SU-DHL-6 (cell line): ENCODE measurements around the gene SPTLC2.
"Not testable (repeated sequence)": the region's sequence is repeated elsewhere in the genome, so short reads cannot be mapped to it uniquely, and the experiment has no call there.

Experiments used
- H2AFZ ChIP-seq: fragments of 200-600 bp; sonication (generic); 2 replicates; pipeline ENCODE4 v1.6.1; 2014; ENCODE audit warnings: low read depth, mild to moderate bottlenecking, moderate library complexity, mixed read lengths, antibody characterized with exemption, low read length; ENCODE audit not compliant: severe bottlenecking
- H3F3A ChIP-seq: fragments of 200-600 bp; shearing (Covaris generic); 2 replicates; pipeline ENCODE4 v1.6.0; 2016; ENCODE audit warnings: antibody characterized with exemption, mild to moderate bottlenecking; ENCODE audit not compliant: insufficient read depth
- H3K27ac ChIP-seq: fragments of 200-600 bp; sonication (generic); 2 replicates; pipeline ENCODE4 v1.5.1; 2016; ENCODE audit warnings: low read depth, mild to moderate bottlenecking, low read length, moderate library complexity, mixed read lengths
- H3K27me3 ChIP-seq: fragments of 200-600 bp; sonication (generic), shearing (Covaris generic); 2 replicates; pipeline ENCODE4 v1.6.0; 2014; ENCODE audit warnings: mild to moderate bottlenecking, low read length
- H3K36me3 ChIP-seq: fragments of 200-600 bp; sonication (generic); 2 replicates; pipeline ENCODE4 v1.6.1; 2014; ENCODE audit warnings: mild to moderate bottlenecking, low read length, mixed read lengths
- H3K4me2 ChIP-seq: fragments of 300-600, 200-600 bp; shearing (Covaris generic), sonication (generic); 2 replicates; pipeline ENCODE4 v1.6.0; 2014; ENCODE audit warnings: low read length, low read depth, mild to moderate bottlenecking; ENCODE audit not compliant: poor library complexity, severe bottlenecking
- H3K4me3 ChIP-seq: fragments of 200-600 bp; sonication (generic); 2 replicates; pipeline ENCODE4 v1.5.1; 2014; ENCODE audit warnings: antibody characterized with exemption, low read length, mild to moderate bottlenecking, mixed read lengths; ENCODE audit not compliant: insufficient read depth, poor library complexity, severe bottlenecking
- H3K79me2 ChIP-seq: fragments of 200-600 bp; sonication (generic); 2 replicates; pipeline ENCODE4 v1.6.1; 2014; ENCODE audit warnings: mild to moderate bottlenecking, low read length, moderate library complexity; ENCODE audit not compliant: insufficient read depth
- H3K9ac ChIP-seq: fragments of 200-600 bp; sonication (generic); 2 replicates; pipeline ENCODE4 v1.7.0; 2014; ENCODE audit warnings: mild to moderate bottlenecking, low read length
- H3K9me2 ChIP-seq: fragments of 200-600 bp; sonication (generic); replicated peaks from 2 replicates; pipeline ENCODE4 v1.6.1; 2014; ENCODE audit warnings: low read length; ENCODE audit not compliant: insufficient read depth
- H3K9me3 ChIP-seq: fragments of 200-600 bp; sonication (generic); 2 replicates; pipeline ENCODE4 v1.6.1; 2014; ENCODE audit warnings: low read length, mixed read lengths; ENCODE audit not compliant: insufficient read depth
- H4K20me1 ChIP-seq: fragments of 200-600 bp; sonication (generic); 2 replicates; pipeline ENCODE4 v1.6.1; 2014; ENCODE audit warnings: low read depth, mild to moderate bottlenecking, antibody characterized with exemption, low read length, moderate library complexity, mixed read lengths
- CTCF ChIP-seq: fragments of 200-600 bp; sonication (generic); IDR thresholded peaks from one replicate; pipeline ENCODE4 v1.5.1; 2017; ENCODE audit warnings: antibody characterized with exemption, mild to moderate bottlenecking, low read length, moderate library complexity; ENCODE audit not compliant: insufficient read depth, poor library complexity, severe bottlenecking
- EZH2phosphoT487 ChIP-seq: fragments of 200-600 bp; sonication (generic), shearing (Covaris generic); conservative IDR thresholded peaks from 2 replicates; pipeline ENCODE4 v1.6.1; 2018; ENCODE audit warnings: mild to moderate bottlenecking, antibody characterized with exemption, low read length, moderate library complexity, mixed read lengths

SPTLC2 gene

GRCh38 chr14:77641534-77642341 is 25.3 kb upstream of the SPTLC2 start:
- Histone ChIP-seq H2AFZ (peak overlapping the region; percentile 46), H3K27me3 (no peaks in the 10 kb centered on the region), H3K79me2 (no peaks in the 10 kb centered on the region), H3K4me3 (no peak overlapping the region), H3K9me2 (no peaks in the 10 kb centered on the region), H3F3A (no peaks in the 10 kb centered on the region), H3K36me3 (no peaks in the 10 kb centered on the region), H3K9me3 (no peaks in the 10 kb centered on the region), H3K4me2 (peak overlapping the region; percentile 15), H3K27ac (no peak overlapping the region), H4K20me1 (no peaks in the 10 kb centered on the region), H3K9ac (no peak overlapping the region)
- no peak for TF ChIP-seq CTCF
- TF ChIP-seq EZH2phosphoT487 = no peak

- H3K36me3 ChIP-seq = no peaks in the 10 kb centered on the region
- no peaks in the 10 kb centered on the region for H3K79me2 ChIP-seq
- no peaks in the 10 kb centered on the region for H3F3A ChIP-seq
- no peak overlapping the region for H3K9ac ChIP-seq
- H3K27ac ChIP-seq = no peak overlapping the region
- peak overlapping the region; percentile 15 for H3K4me2 ChIP-seq
- H4K20me1 ChIP-seq = no peaks in the 10 kb centered on the region
- no peak for TF ChIP-seq EZH2phosphoT487
- no peak for TF ChIP-seq CTCF
- peak overlapping the region; percentile 46 for H2AFZ ChIP-seq
- H3K4me3 ChIP-seq = no peak overlapping the region
- no peaks in the 10 kb centered on the region for H3K27me3 ChIP-seq
- no peaks in the 10 kb centered on the region for H3K9me2 ChIP-seq
- H3K9me3 ChIP-seq = no peaks in the 10 kb centered on the region
Observed at GRCh38 chr14:77640756-77641533, 24.5 kb upstream of the SPTLC2 start.

- Histone ChIP-seq H2AFZ (no peak overlapping the region), H3K9me2 (no peaks in the 10 kb centered on the region), H3K4me3 (no peak overlapping the region), H3K9me3 (peaks cover 6% of the 10 kb centered on the region; the same call in 1 of the 2 replicates), H3K27ac (no peak overlapping the region), H3K79me2 (no peaks in the 10 kb centered on the region), H3K9ac (no peak overlapping the region), H3K36me3 (no peaks in the 10 kb centered on the region), H4K20me1 (no peaks in the 10 kb centered on the region), H3K4me2 (no peak overlapping the region), H3F3A (no peaks in the 10 kb centered on the region), H3K27me3 (no peaks in the 10 kb centered on the region)
- no peak for TF ChIP-seq EZH2phosphoT487
Observed at GRCh38 chr14:77638771-77639171, 22.3 kb upstream of the SPTLC2 start.

GRCh38 chr14:77635869-77636268 is 19.4 kb upstream of the SPTLC2 start:
- not testable (repeated sequence) for H3K36me3 ChIP-seq, H3K9me2 ChIP-seq, H3K4me2 ChIP-seq, H3K79me2 ChIP-seq, H2AFZ ChIP-seq, H3F3A ChIP-seq, H3K27ac ChIP-seq, H3K27me3 ChIP-seq, H4K20me1 ChIP-seq, H3K9ac ChIP-seq, H3K4me3 ChIP-seq
- H3K9me3 ChIP-seq = peaks cover 23% of the 10 kb centered on the region; the same call in 1 of the 2 replicates

- not testable (repeated sequence) for H3K27me3 ChIP-seq, H2AFZ ChIP-seq, H3K27ac ChIP-seq, H3K4me3 ChIP-seq, H3F3A ChIP-seq, H3K36me3 ChIP-seq, H3K9me2 ChIP-seq, H4K20me1 ChIP-seq, H3K79me2 ChIP-seq, H3K4me2 ChIP-seq, H3K9ac ChIP-seq
- H3K9me3 ChIP-seq = peaks cover 23% of the 10 kb centered on the region; the same call in 1 of the 2 replicates
Observed at GRCh38 chr14:77635466-77635865, 19.0 kb upstream of the SPTLC2 start.
